Kidney epithelial cell (primary cell): Measurements from ENCODE around the gene CFAP100. TPM values are rescaled to one million over a fixed set of nuclear protein-coding genes. Genes with fewer than 3 reads are reported as not detected.

ENCODE experiments used
- DNase-seq: peaks from one replicate; pipeline ENCODE4 v3.0.0-alpha.2; 2010; ENCODE audit warnings: low read depth
- H3K27me3 ChIP-seq: 2 replicates; pipeline ENCODE4 v1.6.0; 2011; ENCODE audit warnings: low read length; ENCODE audit not compliant: control insufficient read depth, insufficient read depth
- H3K36me3 ChIP-seq: 2 replicates; pipeline ENCODE4 v1.5.1; 2011; ENCODE audit warnings: low read length; ENCODE audit not compliant: control insufficient read depth, insufficient read depth
- H3K4me3 ChIP-seq: 2 replicates; pipeline ENCODE4 v1.5.1; 2011; ENCODE audit warnings: low read depth, mild to moderate bottlenecking, control low read depth, low read length
- total RNA-seq: library from RNA; depleted of rRNA; stranded (reverse); fragments of >200 nt; gene quantifications from 2 replicates; pipeline ENCODE4 v1.2.3, GENCODE V29; 2015
- TF ChIP-seq, protein P1 (sequence below): IDR thresholded peaks from 2 replicates; pipeline ENCODE4 v1.5.1; 2011; ENCODE audit warnings: mild to moderate bottlenecking, moderate library complexity, low read length, control low read depth, inconsistent platforms; ENCODE audit not compliant: insufficient read depth, poor library complexity, severe bottlenecking

CFAP100 gene
- total RNA-seq, 1 donor from 2014 or later, result not detected

DNA sequence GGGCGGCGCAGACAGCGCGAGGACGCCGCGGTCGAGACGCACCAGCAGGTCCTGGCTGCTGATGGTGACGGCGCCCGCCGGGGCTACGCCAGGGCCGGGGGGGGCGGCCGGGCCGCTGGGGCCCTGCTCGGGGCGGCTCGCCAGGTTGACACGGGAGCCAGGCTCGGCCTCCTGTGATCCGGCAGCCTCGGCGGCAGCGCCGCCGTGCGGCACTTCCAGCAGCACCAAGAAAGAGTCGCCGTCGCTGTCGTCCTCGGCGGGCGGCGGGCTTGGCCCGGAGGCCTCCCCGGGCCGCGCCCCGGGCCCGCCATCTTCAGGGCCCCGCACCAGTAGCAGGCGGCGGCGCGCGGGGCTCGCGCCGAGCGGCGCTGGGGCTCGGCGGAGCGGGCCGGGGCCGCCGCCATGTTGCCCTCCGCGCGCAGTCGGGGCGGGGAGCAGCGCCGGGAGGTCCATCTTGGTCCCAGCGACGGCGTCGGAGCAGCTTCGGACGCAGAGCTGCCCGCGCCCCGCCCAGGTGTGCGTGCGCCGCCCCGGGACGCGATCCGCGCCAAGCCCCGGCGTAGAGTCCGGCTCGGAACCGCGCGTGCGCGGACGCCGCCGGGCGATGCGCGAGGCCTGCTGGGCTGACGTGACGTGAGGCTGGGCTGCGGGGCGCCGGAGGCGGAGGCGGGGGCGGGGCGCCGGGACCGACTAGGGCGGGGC lies 80.9 kb downstream of the CFAP100 start, which contains the start of gene ZXDC:
ZXDC (minus strand) TSS at position 479 of the 702 bp plus-strand sequence; CDS start at position 453, 26 bp downstream.
- TF ChIP-seq, protein P1, sequence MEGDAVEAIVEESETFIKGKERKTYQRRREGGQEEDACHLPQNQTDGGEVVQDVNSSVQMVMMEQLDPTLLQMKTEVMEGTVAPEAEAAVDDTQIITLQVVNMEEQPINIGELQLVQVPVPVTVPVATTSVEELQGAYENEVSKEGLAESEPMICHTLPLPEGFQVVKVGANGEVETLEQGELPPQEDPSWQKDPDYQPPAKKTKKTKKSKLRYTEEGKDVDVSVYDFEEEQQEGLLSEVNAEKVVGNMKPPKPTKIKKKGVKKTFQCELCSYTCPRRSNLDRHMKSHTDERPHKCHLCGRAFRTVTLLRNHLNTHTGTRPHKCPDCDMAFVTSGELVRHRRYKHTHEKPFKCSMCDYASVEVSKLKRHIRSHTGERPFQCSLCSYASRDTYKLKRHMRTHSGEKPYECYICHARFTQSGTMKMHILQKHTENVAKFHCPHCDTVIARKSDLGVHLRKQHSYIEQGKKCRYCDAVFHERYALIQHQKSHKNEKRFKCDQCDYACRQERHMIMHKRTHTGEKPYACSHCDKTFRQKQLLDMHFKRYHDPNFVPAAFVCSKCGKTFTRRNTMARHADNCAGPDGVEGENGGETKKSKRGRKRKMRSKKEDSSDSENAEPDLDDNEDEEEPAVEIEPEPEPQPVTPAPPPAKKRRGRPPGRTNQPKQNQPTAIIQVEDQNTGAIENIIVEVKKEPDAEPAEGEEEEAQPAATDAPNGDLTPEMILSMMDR, result no peak
- H3K36me3 ChIP-seq, result no peaks in the 10 kb centered on the region
- peak; percentile 67 for DNase-seq
- H3K27me3 ChIP-seq, result no peaks in the 10 kb centered on the region
- H3K4me3 ChIP-seq, result peak within 1 kb of the TSS; percentile 68

DNA sequence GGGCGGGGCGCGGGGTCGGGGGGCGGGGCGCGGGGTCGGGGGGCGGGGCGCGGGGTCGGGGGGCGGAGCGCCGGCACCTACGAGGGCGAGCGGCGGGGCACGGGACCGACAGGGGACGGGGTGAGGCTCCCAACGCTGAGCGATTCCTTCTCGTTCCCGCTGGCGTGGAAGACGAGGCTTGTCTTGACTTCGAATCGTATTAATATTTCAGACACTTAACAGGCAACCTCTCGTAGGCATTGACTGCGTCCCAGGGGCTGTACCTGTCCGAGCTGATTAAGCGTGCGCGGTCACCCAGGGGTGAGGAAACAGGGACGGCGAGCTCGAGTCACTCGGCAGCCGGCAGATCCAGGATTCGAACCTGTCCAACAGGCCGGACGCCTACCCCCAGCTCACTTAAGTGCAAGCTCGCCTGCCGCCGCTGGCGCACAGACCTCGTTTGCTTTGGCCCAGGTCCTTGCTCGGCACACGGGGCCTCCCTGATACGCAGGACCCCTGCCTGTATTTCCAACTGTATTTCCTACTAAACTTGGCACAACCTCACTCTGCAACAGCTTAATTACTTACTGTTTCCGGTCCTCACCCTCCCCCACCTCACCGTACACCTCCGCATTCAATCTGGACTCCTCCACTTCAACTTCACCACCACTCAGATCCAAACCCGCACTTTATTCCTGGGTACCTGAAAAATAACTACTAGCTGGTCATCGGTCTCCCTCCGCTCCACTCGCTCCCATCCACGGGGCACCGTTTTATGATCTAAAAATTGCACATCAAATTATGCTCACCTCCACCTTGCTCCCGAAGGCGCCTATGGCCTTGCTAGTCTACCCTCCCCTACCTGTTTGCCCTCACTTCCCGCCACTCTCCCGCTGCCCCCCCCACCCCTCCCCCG lies 81.7 kb downstream of the CFAP100 start:
- TF ChIP-seq, protein P1, result no peak
- Histone ChIP-seq H3K4me3 (peak overlapping the region; percentile 67), H3K27me3 (no peaks in the 10 kb centered on the region), H3K36me3 (no peaks in the 10 kb centered on the region)
- no peak for DNase-seq

DNA sequence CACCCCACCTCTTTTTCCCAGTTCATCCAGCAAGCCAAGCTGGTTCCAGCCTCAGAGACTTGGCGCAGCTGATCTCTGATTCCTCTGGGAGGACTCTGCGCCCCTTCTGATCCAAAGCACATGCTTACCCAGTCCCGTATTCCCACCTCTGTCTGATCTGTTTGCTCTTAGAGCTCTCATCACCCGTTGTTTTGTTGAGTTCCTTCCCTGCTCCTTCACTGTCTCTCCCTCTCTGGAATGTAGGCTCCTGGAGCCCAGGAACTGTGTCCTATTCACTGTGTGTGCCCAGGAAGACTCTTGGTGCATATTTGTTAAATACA lies 82.3 kb downstream of the CFAP100 start:
- Histone ChIP-seq H3K4me3 (no peak overlapping the region), H3K27me3 (no peaks in the 10 kb centered on the region), H3K36me3 (no peaks in the 10 kb centered on the region)
- DNase-seq, result no peak
- TF ChIP-seq, protein P1, result no peak

DNA sequence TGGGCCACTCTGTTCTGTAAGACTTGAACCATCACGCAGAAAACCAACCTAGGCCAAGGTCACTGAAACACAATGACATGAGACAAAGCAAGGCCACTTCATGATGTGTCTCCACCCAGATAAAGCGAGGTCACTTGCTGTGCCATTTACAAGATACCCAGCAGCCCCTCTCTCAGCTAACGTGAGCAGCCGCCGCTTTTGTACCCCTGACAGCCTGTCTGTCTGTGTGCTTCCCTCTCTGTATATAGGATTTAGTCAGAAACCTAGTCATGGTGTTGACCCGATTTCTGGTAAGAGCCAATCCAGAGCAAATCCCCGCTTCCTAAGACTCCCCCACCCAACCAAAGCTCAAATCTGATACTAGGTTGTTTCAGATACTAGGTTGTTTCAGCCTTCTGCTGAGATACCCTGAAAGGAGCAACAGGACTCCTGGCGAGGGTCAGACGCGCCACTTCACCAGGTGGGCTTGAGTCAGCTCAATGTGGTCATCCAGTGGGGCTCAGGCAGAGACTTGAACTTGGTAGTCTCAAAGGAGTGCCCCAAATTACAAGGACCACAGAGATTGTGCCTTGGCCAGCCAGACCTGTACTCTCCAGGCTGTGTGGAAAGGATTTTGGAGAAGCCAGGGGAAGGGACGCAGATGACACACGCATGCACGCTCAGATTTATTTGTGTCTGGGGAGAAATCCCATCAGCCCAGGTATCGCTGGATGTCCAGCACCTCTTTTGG lies 84.0 kb downstream of the CFAP100 start:
- DNase-seq, result no peak
- Histone ChIP-seq H3K36me3 (no peaks in the 10 kb centered on the region), H3K27me3 (no peaks in the 10 kb centered on the region), H3K4me3 (no peak overlapping the region)
- TF ChIP-seq, protein P1, result no peak

DNA sequence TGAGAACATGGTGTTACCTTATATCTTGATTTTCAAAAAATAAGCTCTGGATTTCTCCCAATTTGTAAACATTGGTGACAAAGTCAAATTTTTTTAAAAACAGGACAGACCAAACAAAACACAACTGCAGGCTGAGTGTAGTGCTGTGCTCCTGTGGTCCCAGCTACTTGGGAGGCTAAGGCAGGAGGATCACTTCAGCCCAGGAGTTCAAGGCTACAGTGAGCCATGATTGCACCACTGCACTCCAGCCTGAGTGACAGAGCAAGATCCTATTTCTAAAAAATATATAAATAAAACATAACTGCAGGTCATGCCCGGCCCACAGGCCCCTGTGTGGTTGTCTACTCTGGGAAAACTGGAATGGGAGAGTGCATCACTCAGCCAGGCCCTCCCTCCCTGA lies 84.9 kb downstream of the CFAP100 start:
- H3K4me3 ChIP-seq, result no peak overlapping the region
- DNase-seq, result no peak
- no peaks in the 10 kb centered on the region for H3K27me3 ChIP-seq
- TF ChIP-seq, protein P1, result no peak
- no peaks in the 10 kb centered on the region for H3K36me3 ChIP-seq
